ENCODE measurements around the gene ITGAD.
"Not testable (repeated sequence)": the region's sequence is repeated elsewhere in the genome, so short reads cannot be mapped to it uniquely, and the experiment has no call there.

Gene ITGAD

DNA sequence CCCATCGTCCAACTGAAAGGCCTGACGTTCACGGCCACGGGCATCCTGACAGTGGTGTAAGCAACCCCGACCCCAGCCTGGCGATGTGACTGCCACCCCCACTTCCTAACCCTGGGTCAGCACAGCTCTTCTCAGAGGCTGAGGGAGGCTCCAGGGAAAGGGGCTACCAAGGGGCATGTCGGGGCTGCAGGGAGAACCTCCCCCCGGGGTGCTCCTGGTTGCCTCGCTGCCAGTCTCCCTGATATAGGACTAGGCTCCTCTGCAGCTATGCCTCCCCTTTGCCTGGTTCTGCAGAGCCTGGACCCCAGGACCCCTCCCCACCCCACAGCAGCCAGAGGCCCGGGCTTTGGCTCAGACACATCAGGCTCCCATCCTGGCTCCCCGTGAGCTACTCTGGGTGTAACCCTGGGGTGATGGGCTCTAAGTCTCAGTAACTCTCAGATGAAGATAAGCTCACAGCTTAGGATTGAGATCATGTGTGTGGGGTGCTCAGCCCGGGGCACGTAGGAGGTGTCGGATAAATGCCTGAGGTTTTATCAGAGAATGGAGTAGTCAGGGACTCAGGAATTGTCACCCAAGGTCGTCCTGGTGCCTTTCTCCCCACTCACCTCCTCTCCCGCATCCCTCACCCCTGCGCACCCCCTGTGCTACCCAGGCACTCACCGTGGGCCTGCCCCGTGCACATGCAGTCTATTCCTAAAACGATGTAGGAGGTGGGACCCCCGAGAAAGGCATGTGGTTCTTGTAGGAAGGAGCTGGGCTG, 10.6 kb downstream of the ITGAD start:
- DNase-seq (ENCODE audit: low read depth in 2 of 2): no peak

DNA sequence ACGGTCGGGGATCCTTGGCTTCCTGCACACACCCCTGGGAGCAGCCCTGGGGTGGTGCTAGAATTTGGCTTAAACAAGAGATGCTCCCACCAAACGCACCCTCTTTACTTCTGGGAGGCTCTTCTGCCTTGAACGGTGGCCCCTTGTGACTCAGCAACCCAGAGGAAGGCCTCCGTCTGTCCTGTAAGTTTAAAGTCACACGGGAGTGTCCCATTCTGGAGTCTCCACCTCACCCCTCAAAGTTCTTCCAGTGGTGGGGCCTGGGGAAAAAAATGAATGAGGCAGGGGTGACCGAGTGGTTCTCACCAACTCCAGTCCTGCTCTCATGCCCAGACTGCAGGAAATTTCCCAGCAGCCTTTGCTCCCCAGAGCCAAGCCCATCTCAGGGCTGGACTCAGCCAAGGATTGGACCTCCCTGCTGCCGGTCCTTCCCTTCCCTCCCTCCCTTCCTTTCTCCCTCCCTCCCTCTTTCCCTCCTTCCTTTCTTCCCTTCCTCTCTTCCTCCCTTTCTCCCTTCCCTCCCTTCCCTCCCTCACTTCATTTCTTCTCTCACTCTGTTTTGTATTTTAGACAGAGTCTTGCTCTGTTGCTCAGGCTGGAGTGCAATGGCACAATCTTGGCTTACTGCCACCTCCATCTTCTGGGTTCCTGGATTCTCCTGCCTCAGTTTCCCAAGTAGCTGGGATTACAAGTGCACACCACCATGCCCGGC, 11.4 kb downstream of the ITGAD start:
- DNase-seq (ENCODE audit: low read depth in 2 of 2): no peak

- no peak for DNase-seq (ENCODE audit: low read depth in 2 of 2)
Measured at GRCh38 chr16:31407406-31407805, 14.3 kb downstream of the ITGAD start.

DNA sequence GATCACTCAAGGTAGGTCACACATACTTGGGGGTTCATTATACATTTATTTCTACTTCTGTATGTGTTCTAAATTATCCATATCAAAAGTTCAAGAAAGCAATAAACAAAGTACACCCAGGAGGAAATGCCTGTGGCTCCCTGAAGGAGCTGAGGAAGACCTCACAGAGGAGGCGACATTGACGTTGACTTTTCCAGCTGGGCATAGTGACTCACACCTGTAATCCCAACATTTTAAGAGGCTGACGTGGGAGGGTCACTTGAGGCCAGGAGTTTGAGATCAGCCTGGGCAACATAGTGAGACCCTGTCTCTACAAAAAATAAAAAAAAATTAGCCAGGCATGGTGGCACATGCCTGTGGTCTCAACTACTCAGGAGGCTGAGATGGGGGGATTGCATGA, 16.3 kb downstream of the ITGAD start:
- DNase-seq (ENCODE audit: low read depth in 2 of 2): no peak

DNA sequence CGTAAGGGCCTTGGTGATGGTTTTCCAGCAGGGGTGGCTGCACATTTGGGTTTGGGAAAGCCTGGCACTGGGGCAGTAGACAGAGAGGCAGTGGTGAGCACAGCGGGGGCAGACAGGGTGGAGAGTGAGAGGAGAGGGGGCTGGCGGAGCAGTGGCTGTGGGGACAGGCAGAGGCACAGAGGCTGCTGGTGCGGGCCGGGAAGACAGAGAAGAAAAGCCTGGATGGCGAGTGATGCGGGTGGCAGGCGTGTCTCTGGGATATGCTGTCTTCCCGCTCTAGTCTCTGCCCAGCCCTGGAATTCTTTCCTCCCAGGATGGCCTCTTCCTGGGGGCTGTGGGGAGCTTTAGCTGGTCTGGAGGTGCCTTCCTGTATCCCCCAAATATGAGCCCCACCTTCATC, 16.9 kb downstream of the ITGAD start:
- DNase-seq (ENCODE audit: low read depth in 2 of 2): no peak

DNA sequence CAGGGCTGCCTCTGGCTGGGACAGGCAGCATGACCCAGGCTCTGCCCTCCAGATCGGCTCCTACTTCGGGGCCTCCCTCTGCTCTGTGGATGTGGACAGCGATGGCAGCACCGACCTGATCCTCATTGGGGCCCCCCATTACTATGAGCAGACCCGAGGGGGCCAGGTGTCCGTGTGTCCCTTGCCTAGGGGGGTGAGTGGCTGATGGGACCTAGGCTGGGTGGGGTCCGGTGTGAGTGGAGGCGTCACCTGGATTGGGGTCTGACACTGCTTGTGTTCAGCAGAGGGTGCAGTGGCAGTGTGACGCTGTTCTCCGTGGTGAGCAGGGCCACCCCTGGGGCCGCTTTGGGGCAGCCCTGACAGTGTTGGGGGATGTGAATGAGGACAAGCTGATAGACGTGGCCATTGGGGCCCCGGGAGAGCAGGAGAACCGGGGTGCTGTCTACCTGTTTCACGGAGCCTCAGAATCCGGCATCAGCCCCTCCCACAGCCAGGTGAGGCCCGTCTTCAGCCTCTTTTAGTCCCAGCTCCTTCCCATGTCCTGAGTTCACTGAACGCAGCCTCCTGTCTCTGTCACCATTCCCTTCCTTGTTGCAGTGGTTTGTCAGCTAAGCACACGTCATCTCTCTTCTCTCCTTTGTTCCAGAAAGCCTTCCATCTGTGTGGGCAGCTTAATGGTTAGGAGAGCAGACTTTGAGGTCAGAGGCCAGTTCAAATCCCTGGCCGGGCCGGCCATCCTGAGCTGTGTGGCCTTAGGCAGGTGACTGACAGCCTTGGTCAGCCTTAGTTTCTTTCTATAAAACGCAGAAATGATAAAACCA, 18.1 kb downstream of the ITGAD start:
- DNase-seq (ENCODE audit: low read depth in 2 of 2): no peak

- no peak for DNase-seq (ENCODE audit: low read depth in 2 of 2)
Measured at GRCh38 chr16:31412750-31413149, 19.6 kb downstream of the ITGAD start.

GRCh38 chr16:31413381-31413780, 20.2 kb downstream of the ITGAD start:
- no peak for DNase-seq (ENCODE audit: low read depth in 2 of 2)

DNA sequence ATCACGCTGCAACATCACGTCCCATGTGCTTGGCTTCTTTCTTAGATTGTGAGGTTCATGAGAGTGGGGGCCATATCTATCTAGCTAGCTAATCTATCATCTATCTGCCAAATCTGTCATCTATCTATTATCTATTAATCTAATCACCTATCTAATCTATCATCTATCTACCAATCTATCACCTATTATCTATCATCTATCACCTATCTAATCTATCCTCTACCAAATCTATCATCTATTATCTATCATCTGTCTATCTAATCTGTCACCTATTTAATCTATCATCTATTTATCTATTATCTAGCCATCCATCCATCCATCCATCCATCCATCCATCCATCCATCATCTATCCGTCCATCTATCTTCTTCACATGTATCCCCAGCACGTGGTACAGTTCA, 20.8 kb downstream of the ITGAD start:
- no peak for DNase-seq (ENCODE audit: low read depth in 2 of 2)

DNA sequence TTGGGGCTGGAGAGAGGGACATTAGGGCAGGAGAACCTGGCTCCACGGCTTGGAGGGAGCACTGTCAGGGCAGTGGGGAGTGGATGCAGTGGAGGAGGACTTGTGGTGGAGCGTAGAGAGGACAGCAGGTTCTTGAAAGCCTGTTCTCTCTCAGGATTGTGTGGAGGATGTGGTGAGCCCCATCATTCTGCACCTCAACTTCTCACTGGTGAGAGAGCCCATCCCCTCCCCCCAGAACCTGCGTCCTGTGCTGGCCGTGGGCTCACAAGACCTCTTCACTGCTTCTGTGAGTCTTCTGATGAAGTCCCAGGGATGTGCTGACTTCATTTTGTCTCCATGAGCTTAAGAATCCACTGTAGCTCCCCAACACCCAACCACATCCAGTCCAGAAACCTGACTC, 21.6 kb downstream of the ITGAD start:
- DNase-seq (ENCODE audit: low read depth in 2 of 2): no peak

GRCh38 chr16:31416371-31416770, 23.2 kb downstream of the ITGAD start:
- DNase-seq (ENCODE audit: low read depth in 2 of 2): no peak

- DNase-seq (ENCODE audit: low read depth in 2 of 2): not testable (repeated sequence)
Measured at GRCh38 chr16:31417036-31417435, 23.9 kb downstream of the ITGAD start.

- DNase-seq (ENCODE audit: low read depth in 2 of 2): no peak
Measured at GRCh38 chr16:31417916-31418315, 24.8 kb downstream of the ITGAD start.

GRCh38 chr16:31420037-31420436, 26.9 kb downstream of the ITGAD start:
- no peak for DNase-seq (ENCODE audit: low read depth in 2 of 2)

GRCh38 chr16:31421587-31421986, 28.5 kb downstream of the ITGAD start:
- DNase-seq (ENCODE audit: low read depth in 2 of 2): peak in 1 of 2 experiments; percentile 39

- no peak for DNase-seq (ENCODE audit: low read depth in 2 of 2)
Measured at GRCh38 chr16:31423241-31423640, 30.1 kb downstream of the ITGAD start.

- DNase-seq (ENCODE audit: low read depth in 2 of 2): no peak
Measured at GRCh38 chr16:31423801-31424200, 30.7 kb downstream of the ITGAD start.

DNA sequence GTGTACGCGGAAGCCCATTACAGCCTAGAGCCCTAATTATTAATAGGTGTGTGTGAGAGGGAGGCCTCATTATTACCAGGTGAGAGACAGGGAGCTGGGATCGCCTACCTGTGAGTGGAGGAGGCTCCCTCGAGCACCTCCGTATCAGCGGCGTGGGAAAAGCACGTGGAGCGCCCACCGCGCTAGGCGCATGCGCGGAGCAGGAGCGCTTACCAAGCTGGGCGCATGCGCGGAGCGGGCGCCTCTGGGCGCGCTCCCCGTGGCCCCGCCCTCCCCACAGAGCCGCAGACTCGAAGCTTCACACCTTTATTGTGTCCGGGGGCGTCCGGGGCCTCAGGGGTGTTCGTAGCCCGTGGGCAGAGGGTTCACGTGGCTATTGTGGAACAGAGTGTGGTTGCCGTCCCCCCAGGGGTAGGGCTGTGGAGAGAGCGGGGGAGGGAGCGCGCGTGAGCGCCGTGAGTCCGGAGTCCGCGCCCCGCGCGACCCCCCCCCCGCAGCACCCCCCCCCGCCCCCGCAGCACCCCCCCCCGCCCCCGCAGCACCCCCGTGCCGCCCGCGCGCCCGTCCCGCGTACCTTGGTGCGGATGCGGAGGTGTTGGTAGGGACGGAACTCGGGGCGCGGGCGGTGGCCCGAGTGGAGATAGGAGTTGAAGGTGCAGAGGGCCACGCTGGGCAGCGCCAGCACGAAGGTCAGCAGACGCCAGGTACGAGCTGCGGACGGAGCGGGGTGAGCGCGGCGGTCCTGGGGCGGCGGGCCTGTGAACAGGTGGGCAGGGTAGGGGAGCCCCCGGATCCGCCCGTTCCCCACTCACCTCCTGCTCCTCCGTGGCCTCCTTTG, 34.5 kb downstream of the ITGAD start:
- peak; percentile 49 to 50 for DNase-seq (ENCODE audit: low read depth in 2 of 2)

DNA sequence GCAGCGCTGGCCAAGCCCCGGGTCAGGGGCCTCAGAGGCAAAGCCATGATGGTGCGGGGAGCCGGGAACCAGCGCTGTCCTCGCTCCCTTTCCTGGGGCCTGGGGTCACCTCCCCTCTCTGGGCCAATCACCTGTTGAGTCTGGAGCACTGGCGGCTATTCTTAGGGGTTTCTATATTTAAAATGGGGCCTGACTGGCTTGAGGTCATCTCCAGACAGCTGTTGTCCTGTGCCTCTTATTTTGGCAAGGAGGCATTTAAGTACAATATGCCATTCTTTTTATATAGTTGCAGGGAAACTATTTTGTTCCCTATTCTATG, 35.1 kb downstream of the ITGAD start, which contains the start of gene COX6A2:
Gene COX6A2, minus strand, starts transcription at position 82 of the 319 bp plus-strand sequence. Its CDS starts 35 bp downstream, at position 47.
- DNase-seq (ENCODE audit: low read depth in 2 of 2): no peak

GRCh38 chr16:31428638-31429247, 35.6 kb downstream of the ITGAD start:
- DNase-seq (ENCODE audit: low read depth in 2 of 2): no peak

DNA sequence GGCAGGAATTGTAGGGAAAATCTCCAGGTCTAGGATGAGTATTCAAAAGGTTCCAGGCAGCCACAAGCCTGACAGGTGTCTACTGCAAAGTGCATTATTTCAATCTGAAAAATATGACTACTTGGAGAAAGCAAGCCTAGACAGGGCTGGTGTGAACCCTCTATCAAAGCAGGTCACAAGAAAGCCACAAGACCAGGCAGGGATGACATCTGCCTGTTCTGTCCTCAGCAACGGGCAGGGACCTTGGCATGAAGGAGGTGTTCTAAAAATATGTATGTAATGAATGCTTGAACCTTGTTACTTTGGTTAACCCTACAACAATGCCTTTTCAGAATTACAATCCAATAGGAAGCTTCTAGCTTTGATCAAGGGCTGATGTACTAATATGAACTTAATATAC, 36.2 kb downstream of the ITGAD start:
- no peak for DNase-seq (ENCODE audit: low read depth in 2 of 2)

All from stimulated activated CD4-positive, alpha-beta T cell treated with anti-CD3 and anti-CD28 coated beads, Interleukin-12 subunit alpha, Interleukin-12 subunit beta, amount 100 ng/mL, for 24 hours (primary cell).